Esophagus squamous epithelium (tissue), 4 donors: Measurements from ENCODE around the gene FDXR.

Experiments
- POLR2A ChIP-seq, 4 donors: fragments of 450-650 bp; IDR thresholded peaks; one replicate each; pipeline ENCODE4 v1.6.1; 2017; ENCODE audit warnings: antibody characterized with exemption in 4 of 4, mild to moderate bottlenecking in 4 of 4, moderate library complexity in 3 of 4
- TF ChIP-seq, protein P1 (sequence below), 6 experiments: fragments of 450-650 bp in 4 of 6; fragments of 200-600 bp in 2 of 6; sonication (generic) in 2 of 6; IDR thresholded peaks; one replicate each; pipeline ENCODE4 v1.5.1; 2016 to 2019; ENCODE audit warnings: antibody characterized with exemption in 6 of 6, mild to moderate bottlenecking in 4 of 6, moderate library complexity in 4 of 6

DNA sequence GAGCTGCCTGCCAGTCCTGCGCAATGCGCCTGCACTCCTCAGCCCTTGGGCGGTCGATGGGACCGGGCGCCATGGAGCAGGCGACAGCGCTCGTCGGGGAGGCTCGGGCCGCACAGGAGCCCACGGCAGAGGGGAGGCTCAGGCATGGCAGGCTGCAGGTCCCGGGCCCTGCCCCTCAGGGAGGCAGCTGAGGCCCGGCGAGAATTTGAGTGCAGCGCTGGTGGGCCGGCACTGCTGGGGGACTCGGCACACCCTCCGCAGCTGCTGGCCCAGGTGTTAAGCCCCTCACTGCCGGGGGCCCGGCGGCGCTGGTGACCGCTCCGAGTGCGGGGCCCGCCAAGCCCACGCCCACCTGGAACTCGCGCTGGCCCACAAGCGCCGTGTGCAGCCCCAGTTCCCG, 34.2 kb upstream of the FDXR start:
- TF ChIP-seq, protein P1, sequence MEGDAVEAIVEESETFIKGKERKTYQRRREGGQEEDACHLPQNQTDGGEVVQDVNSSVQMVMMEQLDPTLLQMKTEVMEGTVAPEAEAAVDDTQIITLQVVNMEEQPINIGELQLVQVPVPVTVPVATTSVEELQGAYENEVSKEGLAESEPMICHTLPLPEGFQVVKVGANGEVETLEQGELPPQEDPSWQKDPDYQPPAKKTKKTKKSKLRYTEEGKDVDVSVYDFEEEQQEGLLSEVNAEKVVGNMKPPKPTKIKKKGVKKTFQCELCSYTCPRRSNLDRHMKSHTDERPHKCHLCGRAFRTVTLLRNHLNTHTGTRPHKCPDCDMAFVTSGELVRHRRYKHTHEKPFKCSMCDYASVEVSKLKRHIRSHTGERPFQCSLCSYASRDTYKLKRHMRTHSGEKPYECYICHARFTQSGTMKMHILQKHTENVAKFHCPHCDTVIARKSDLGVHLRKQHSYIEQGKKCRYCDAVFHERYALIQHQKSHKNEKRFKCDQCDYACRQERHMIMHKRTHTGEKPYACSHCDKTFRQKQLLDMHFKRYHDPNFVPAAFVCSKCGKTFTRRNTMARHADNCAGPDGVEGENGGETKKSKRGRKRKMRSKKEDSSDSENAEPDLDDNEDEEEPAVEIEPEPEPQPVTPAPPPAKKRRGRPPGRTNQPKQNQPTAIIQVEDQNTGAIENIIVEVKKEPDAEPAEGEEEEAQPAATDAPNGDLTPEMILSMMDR (IDR thresholded peaks at IDR 0.05): no peak
- no peak for TF ChIP-seq POLR2A (IDR thresholded peaks at IDR 0.05)
